K562 (cell line): Measurements from ENCODE around the gene COL25A1. TPM values are rescaled to one million over a fixed set of nuclear protein-coding genes. Genes with fewer than 3 reads are reported as not detected.

ENCODE experiments used
- ARID1B ChIP-seq: fragments of 450-650 bp; IDR thresholded peaks from 2 replicates; pipeline ENCODE4 v1.6.1; 2016; ENCODE audit warnings: antibody characterized with exemption, mild to moderate bottlenecking, inconsistent platforms
- ATF7 ChIP-seq: fragments of 450-650 bp; IDR thresholded peaks from 2 replicates; pipeline ENCODE4 v1.7.1; 2014; ENCODE audit warnings: mild to moderate bottlenecking, moderate library complexity
- ELF2 ChIP-seq: fragments of 250-450 bp; sonication (Bioruptor Pico); IDR thresholded peaks from 2 replicates; pipeline ENCODE4 v1.5.0; 2021; ENCODE audit warnings: mild to moderate bottlenecking
- ESRRA ChIP-seq: fragments of 450-650 bp; IDR thresholded peaks from 2 replicates; pipeline ENCODE4 v1.6.1; 2014; ENCODE audit warnings: low read depth, mild to moderate bottlenecking, moderate library complexity, borderline replicate concordance
- KLF13 ChIP-seq: fragments of 450-650 bp; IDR thresholded peaks from 2 replicates; pipeline ENCODE4 v1.6.1; 2016; ENCODE audit warnings: missing genetic modification characterization, low read depth, mild to moderate bottlenecking, missing compliant biosample characterization, moderate library complexity, borderline replicate concordance
- MCM2 ChIP-seq: fragments of 450-650 bp; IDR thresholded peaks from 2 replicates; pipeline ENCODE4 v1.6.1; 2017; ENCODE audit warnings: low read depth, mild to moderate bottlenecking
- NCOR1 ChIP-seq: fragments of 450-650 bp; IDR thresholded peaks from 2 replicates; pipeline ENCODE4 v1.6.1; 2016; ENCODE audit warnings: mild to moderate bottlenecking, moderate library complexity
- NONO ChIP-seq, 2 experiments: fragments of 200-400 bp in 1 of 2; fragments of 450-650 bp in 1 of 2; formaldehyde crosslinking in 1 of 2; IDR thresholded peaks; 2 replicates each; pipeline ENCODE4 v1.6.1; 2017; ENCODE audit warnings: low read depth in 2 of 2, mild to moderate bottlenecking in 2 of 2, moderate library complexity in 2 of 2, low read length in 1 of 2
- POLR2G ChIP-seq: fragments of 200-400 bp; formaldehyde crosslinking; IDR thresholded peaks from 2 replicates; pipeline ENCODE4 v1.6.1; 2017; ENCODE audit warnings: low read depth, mild to moderate bottlenecking, antibody characterized with exemption, low read length, moderate library complexity
- PRMT5 ChIP-seq: sonication (generic); formaldehyde crosslinking; IDR thresholded peaks from 2 replicates; pipeline ENCODE4 v1.5.0; 2020; ENCODE audit warnings: missing genetic modification reagents
- SIN3B ChIP-seq: fragments of 450-650 bp; IDR thresholded peaks from 2 replicates; pipeline ENCODE4 v1.6.1; 2017; ENCODE audit warnings: low read depth, mild to moderate bottlenecking, moderate library complexity
- SMARCB1 ChIP-seq: IDR thresholded peaks from 2 replicates; pipeline ENCODE4 v1.6.1; 2011; ENCODE audit warnings: improper control_type of control experiment, low read depth; ENCODE audit not compliant: insufficient read length
- SMARCE1 ChIP-seq: fragments of 450-650 bp; IDR thresholded peaks from 2 replicates; pipeline ENCODE4 v1.7.1; 2016; ENCODE audit warnings: mild to moderate bottlenecking
- ZNF12 ChIP-seq: sonication (generic); formaldehyde crosslinking; IDR thresholded peaks from 2 replicates; pipeline ENCODE4 v1.4.0; 2020; ENCODE audit warnings: mild to moderate bottlenecking, missing genetic modification reagents
- ZNF311 ChIP-seq: fragments of 250-450 bp; sonication (Bioruptor Pico); IDR thresholded peaks from 2 replicates; pipeline ENCODE4 v1.4.0; 2020; ENCODE audit warnings: mild to moderate bottlenecking, moderate library complexity
- ZNF431 ChIP-seq: sonication (generic); formaldehyde crosslinking; IDR thresholded peaks from 2 replicates; pipeline ENCODE4 v1.8.0; 2022; ENCODE audit warnings: mild to moderate bottlenecking, missing genetic modification reagents
- ZNF57 ChIP-seq: fragments of 450-650 bp; formaldehyde crosslinking; IDR thresholded peaks from 2 replicates; pipeline ENCODE4 v1.4.0; 2020; ENCODE audit warnings: mild to moderate bottlenecking, moderate library complexity
- ZNF583 ChIP-seq: fragments of 250-450 bp; sonication (Bioruptor Pico); IDR thresholded peaks from 2 replicates; pipeline ENCODE4 v1.4.0; 2020
- ZNF589 ChIP-seq: fragments of 200-800 bp; sonication (Bioruptor generic); IDR thresholded peaks from 2 replicates; pipeline ENCODE4 v1.6.1; 2016; ENCODE audit warnings: low read depth, missing genetic modification characterization, missing compliant biosample characterization
- ZNF75A ChIP-seq: fragments of 450-650 bp; formaldehyde crosslinking; IDR thresholded peaks from 2 replicates; pipeline ENCODE4 v1.4.0; 2020; ENCODE audit warnings: mild to moderate bottlenecking
- ZNF785 ChIP-seq: fragments of 250-450 bp; sonication (Bioruptor Pico); IDR thresholded peaks from 2 replicates; pipeline ENCODE4 v1.4.0; 2020; ENCODE audit warnings: mild to moderate bottlenecking
- polyA plus RNA-seq, 8 experiments: library from polyadenylated mRNA; depleted of rRNA in 4 of 8; stranded (reverse) in 5 of 8; unstranded in 3 of 8; fragments of >200 nt; fragmentation: Nextera tagmentation in 2 of 8; fragmentation: Illumina TruSeq in 1 of 8; extraction: Ambion mirVana in 2 of 8; extraction: Trizol in 1 of 8; gene quantifications; 2 replicates each; pipeline versions ENCODE4 v1.2.1 to v1.2.3, GENCODE V29; 2011 to 2014; ENCODE audit warnings: inconsistent platforms in 1 of 8, missing spikeins in 1 of 8
- total RNA-seq, 7 experiments: library from RNA; depleted of rRNA in 6 of 7; stranded (reverse); fragments of >200 nt in 6 of 7; fragmentation: Illumina TruSeq in 2 of 7; extraction: Trizol in 2 of 7; gene quantifications; 2 replicates each; pipeline versions ENCODE4 v1.2.1 to v1.2.3, GENCODE V29; 2011 to 2021; ENCODE audit warnings: low replicate concordance in 1 of 7
- TF ChIP-seq, protein P1 (sequence below): sonication (generic); formaldehyde crosslinking; IDR thresholded peaks from 2 replicates; pipeline ENCODE4 v1.8.0; 2023; ENCODE audit warnings: mild to moderate bottlenecking, missing genetic modification reagents
- TF ChIP-seq, protein P2 (sequence below): fragments of 250-450 bp; sonication (Bioruptor Pico); IDR thresholded peaks from 2 replicates; pipeline ENCODE4 v1.4.0; 2020; ENCODE audit warnings: mild to moderate bottlenecking
- TF ChIP-seq, protein P3 (sequence below): fragments of 150-350 bp; conservative IDR thresholded peaks from 2 replicates; pipeline ENCODE4 v1.6.1; 2014; ENCODE audit warnings: low read length

The COL25A1 gene
- total and polyA plus RNA-seq, 9 of the 15 experiments (the other 6 are each of a cell fraction or from before 2014, with no cell fraction given), result 0.03 to 0.62 (median 0.27) TPM

DNA sequence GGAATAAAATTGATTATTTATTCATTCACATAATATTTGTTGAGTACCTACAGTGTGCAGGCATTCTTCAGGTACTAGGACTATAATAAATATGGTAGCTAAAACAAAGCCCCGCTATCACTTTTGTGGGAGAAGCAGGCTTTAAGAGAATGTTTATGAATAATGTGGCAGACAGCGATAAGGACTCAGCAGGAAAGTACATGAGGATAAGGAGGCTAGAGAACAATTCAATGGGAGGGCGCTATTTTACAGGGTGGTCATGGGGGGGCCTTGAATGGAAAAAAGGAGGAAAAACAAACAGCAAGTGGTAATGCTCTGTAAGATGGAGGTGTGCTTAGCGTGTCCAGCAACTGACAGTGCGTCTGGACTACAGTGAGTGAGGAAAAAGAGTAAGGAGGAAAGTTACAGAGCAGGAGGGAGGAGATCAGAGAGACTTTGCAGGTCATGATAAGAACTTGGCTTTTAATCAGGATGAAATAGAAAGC, 275.4 kb downstream of the COL25A1 start (continued):
- TF ChIP-seq MCM2, result no peak
- TF ChIP-seq NONO (IDR thresholded peaks at IDR 0.05; ENCODE audit: low read depth in 2 of 2, low read length in 1 of 2), result no peak
- no peak for TF ChIP-seq POLR2G
- TF ChIP-seq ELF2 (CRISPR knock-in tag), result no peak
- TF ChIP-seq ZNF311 (CRISPR knock-in tag), result no peak
- TF ChIP-seq SMARCE1, result peak; percentile 87
- TF ChIP-seq ZNF589 (CRISPR knock-in tag), result no peak
- no peak for TF ChIP-seq ATF7
- no peak for TF ChIP-seq ZNF583 (CRISPR knock-in tag)
- TF ChIP-seq PRMT5 (CRISPR knock-in tag), result no peak
- no peak for TF ChIP-seq SIN3B
- TF ChIP-seq ZNF431 (CRISPR knock-in tag), result no peak
- no peak for TF ChIP-seq ESRRA
- peak; percentile 96 for TF ChIP-seq ARID1B
- TF ChIP-seq ZNF12 (CRISPR knock-in tag), result no peak
- TF ChIP-seq SMARCB1, result no peak
- TF ChIP-seq, protein P1, sequence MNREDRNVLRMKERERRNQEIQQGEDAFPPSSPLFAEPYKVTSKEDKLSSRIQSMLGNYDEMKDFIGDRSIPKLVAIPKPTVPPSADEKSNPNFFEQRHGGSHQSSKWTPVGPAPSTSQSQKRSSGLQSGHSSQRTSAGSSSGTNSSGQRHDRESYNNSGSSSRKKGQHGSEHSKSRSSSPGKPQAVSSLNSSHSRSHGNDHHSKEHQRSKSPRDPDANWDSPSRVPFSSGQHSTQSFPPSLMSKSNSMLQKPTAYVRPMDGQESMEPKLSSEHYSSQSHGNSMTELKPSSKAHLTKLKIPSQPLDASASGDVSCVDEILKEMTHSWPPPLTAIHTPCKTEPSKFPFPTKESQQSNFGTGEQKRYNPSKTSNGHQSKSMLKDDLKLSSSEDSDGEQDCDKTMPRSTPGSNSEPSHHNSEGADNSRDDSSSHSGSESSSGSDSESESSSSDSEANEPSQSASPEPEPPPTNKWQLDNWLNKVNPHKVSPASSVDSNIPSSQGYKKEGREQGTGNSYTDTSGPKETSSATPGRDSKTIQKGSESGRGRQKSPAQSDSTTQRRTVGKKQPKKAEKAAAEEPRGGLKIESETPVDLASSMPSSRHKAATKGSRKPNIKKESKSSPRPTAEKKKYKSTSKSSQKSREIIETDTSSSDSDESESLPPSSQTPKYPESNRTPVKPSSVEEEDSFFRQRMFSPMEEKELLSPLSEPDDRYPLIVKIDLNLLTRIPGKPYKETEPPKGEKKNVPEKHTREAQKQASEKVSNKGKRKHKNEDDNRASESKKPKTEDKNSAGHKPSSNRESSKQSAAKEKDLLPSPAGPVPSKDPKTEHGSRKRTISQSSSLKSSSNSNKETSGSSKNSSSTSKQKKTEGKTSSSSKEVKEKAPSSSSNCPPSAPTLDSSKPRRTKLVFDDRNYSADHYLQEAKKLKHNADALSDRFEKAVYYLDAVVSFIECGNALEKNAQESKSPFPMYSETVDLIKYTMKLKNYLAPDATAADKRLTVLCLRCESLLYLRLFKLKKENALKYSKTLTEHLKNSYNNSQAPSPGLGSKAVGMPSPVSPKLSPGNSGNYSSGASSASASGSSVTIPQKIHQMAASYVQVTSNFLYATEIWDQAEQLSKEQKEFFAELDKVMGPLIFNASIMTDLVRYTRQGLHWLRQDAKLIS (CRISPR knock-in tag), result no peak
- TF ChIP-seq ZNF75A (CRISPR knock-in tag), result 0 out of 2 replicates have a peak, but pooled peaks have one; percentile 63
- peak; percentile 87 for TF ChIP-seq NCOR1
- TF ChIP-seq ZNF785 (CRISPR knock-in tag), result no peak
- TF ChIP-seq, protein P2, sequence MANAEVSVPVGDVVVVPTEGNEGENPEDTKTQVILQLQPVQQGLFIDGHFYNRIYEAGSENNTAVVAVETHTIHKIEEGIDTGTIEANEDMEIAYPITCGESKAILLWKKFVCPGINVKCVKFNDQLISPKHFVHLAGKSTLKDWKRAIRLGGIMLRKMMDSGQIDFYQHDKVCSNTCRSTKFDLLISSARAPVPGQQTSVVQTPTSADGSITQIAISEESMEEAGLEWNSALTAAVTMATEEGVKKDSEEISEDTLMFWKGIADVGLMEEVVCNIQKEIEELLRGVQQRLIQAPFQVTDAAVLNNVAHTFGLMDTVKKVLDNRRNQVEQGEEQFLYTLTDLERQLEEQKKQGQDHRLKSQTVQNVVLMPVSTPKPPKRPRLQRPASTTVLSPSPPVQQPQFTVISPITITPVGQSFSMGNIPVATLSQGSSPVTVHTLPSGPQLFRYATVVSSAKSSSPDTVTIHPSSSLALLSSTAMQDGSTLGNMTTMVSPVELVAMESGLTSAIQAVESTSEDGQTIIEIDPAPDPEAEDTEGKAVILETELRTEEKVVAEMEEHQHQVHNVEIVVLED, result no peak
- TF ChIP-seq, protein P3, sequence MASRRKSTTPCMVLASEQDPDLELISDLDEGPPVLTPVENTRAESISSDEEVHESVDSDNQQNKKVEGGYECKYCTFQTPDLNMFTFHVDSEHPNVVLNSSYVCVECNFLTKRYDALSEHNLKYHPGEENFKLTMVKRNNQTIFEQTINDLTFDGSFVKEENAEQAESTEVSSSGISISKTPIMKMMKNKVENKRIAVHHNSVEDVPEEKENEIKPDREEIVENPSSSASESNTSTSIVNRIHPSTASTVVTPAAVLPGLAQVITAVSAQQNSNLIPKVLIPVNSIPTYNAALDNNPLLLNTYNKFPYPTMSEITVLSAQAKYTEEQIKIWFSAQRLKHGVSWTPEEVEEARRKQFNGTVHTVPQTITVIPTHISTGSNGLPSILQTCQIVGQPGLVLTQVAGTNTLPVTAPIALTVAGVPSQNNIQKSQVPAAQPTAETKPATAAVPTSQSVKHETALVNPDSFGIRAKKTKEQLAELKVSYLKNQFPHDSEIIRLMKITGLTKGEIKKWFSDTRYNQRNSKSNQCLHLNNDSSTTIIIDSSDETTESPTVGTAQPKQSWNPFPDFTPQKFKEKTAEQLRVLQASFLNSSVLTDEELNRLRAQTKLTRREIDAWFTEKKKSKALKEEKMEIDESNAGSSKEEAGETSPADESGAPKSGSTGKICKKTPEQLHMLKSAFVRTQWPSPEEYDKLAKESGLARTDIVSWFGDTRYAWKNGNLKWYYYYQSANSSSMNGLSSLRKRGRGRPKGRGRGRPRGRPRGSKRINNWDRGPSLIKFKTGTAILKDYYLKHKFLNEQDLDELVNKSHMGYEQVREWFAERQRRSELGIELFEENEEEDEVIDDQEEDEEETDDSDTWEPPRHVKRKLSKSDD, result no peak
- TF ChIP-seq KLF13 (tag), result no peak
- TF ChIP-seq ZNF57 (CRISPR knock-in tag), result no peak
